Heart left ventricle (tissue), 16 donors: Measurements from ENCODE around the gene MRPL27. TPM values are rescaled to one million over a fixed set of nuclear protein-coding genes. Genes with fewer than 3 reads are reported as not detected.

Experiments
- ATAC-seq, 4 donors: fragments of 200-7000 bp; cut with Tn5 transposase; one replicate each; pipeline ENCODE4 v1.9.1; 2020 to 2022; ENCODE audit warnings: moderate library complexity in 4 of 4, mild to moderate bottlenecking in 3 of 4, moderate number of reproducible peaks in 1 of 4
- DNase-seq, 5 donors: peaks; one replicate each; pipeline ENCODE4 v3.0.0-alpha.2; 2020
- H3K27ac ChIP-seq, 12 donors: fragments of 200-600 bp; sonication (generic) in 4 of 12; one replicate each; pipeline versions ENCODE4 v1.5.0 to v1.8.0; 2016 to 2022; ENCODE audit warnings: mild to moderate bottlenecking in 2 of 12
- H3K27me3 ChIP-seq, 9 donors: fragments of 200-600 bp; sonication (generic) in 2 of 9; one replicate each; pipeline versions ENCODE4 v1.5.1 to v1.8.0; 2016 to 2022; ENCODE audit warnings: mild to moderate bottlenecking in 3 of 9
- H3K36me3 ChIP-seq, 9 donors: fragments of 200-600 bp; sonication (generic) in 2 of 9; one replicate each; pipeline versions ENCODE4 v1.5.0 to v1.8.0; 2018 to 2022; ENCODE audit warnings: mild to moderate bottlenecking in 2 of 9
- H3K4me1 ChIP-seq, 12 donors: fragments of 200-600 bp; sonication (generic) in 4 of 12; one replicate each; pipeline versions ENCODE4 v1.5.0 to v1.8.0; 2016 to 2022; ENCODE audit warnings: mild to moderate bottlenecking in 3 of 12
- H3K4me3 ChIP-seq, 12 donors: fragments of 200-600 bp; sonication (generic) in 4 of 12; one replicate each; pipeline versions ENCODE4 v1.5.0 to v1.8.0; 2017 to 2022; ENCODE audit warnings: mild to moderate bottlenecking in 9 of 12, moderate library complexity in 4 of 12
- H3K9me3 ChIP-seq, 12 donors: fragments of 200-600 bp; sonication (generic) in 4 of 12; one replicate each; pipeline versions ENCODE4 v1.5.0 to v1.8.0; 2016 to 2022; ENCODE audit warnings: mild to moderate bottlenecking in 1 of 12
- POLR2A ChIP-seq, 2 donors: fragments of 450-650 bp; IDR thresholded peaks; one replicate each; pipeline ENCODE4 v1.6.1; 2017; ENCODE audit warnings: antibody characterized with exemption in 2 of 2, mild to moderate bottlenecking in 2 of 2, moderate library complexity in 2 of 2
- WGBS, 4 donors: extraction: QIAGEN DNeasy Blood & Tissue Kit in 2 of 4; methylation state at CpG; one replicate each; pipeline versions ENCODE4 v1.1.5 to v1.1.7; 2013 to 2018; 5-methylcytosine and 5-hydroxymethylcytosine counted together
- intact Hi-C, 10 donors: fragments of 100-400 bp; cut with DNase I; formaldehyde crosslinking; loops; one replicate each; pipeline versions ENCODE4 v1.11.1 to v1.14.2; 2022
- polyA plus RNA-seq, 2 donors: library from polyadenylated mRNA; stranded (reverse); fragments of 200-250 nt; gene quantifications; one replicate each; pipeline ENCODE4 v1.2.3, GENCODE V29; 2013
- total RNA-seq, 9 donors: library from RNA; depleted of rRNA in 2 of 9; stranded (reverse); fragments of >200 nt in 2 of 9; fragmentation: NEBNext Ultra II Directional in 3 of 9; extraction: Animal tissue kit (Norgen Biotek cat#: 25700) in 3 of 9; gene quantifications; one replicate each; pipeline versions ENCODE4 v1.1.0 to v1.2.4, GENCODE V29; 2016 to 2023
- TF ChIP-seq, protein P1 (sequence below), 12 donors: fragments of 200-600 bp; sonication (generic) in 4 of 12; IDR thresholded peaks; one replicate each; pipeline versions ENCODE4 v1.5.0 to v1.8.0; 2018 to 2022; ENCODE audit warnings: antibody characterized with exemption in 12 of 12, mild to moderate bottlenecking in 5 of 12
- donor health status: ischemic (EF 13 %, LVEDD 7.1; RV severe dilation, severe dysfunction).
- donor health status: healthy with polysubstance abuse.
- donor health status: DM: no; HTN: yes; CAD: no.
- donor health status: DM: no; HTN: no; CAD: no.
- donor health status: ischemic (EF 25% LVEDD 6.9; RV normal size, moderate dysfunction).
- donor health status: ischemic (EF 25% LVEDD 5.7; RV mildly dilated, moderate dysfunction).
- donor health status: healthy.
- donor health status: DM: yes; HTN: yes; CAD: no.
- donor health status: ischemic (EF 35%, LVEDD 5.7; RV mildly dilated, moderate dysfunction).
- donor health status: nonischemic (EF 11% LVEDD 7.7; RV severe dilation, severe dysfunction).
- donor health status: DM: yes; HTN: yes; CAD: no.
- donor health status: PGD.
- donor health status: ischemic (EF 29% LVEDD 5.4; RV normal size, mild dysfunction).
- donor health status: nonischemic (EF 23%, LVEDD 6.1; RV moderate dilation, normal function).

Gene MRPL27
- total and polyA plus RNA-seq, 11 donors = 52.9 to 243 (median 74.5) TPM

DNA sequence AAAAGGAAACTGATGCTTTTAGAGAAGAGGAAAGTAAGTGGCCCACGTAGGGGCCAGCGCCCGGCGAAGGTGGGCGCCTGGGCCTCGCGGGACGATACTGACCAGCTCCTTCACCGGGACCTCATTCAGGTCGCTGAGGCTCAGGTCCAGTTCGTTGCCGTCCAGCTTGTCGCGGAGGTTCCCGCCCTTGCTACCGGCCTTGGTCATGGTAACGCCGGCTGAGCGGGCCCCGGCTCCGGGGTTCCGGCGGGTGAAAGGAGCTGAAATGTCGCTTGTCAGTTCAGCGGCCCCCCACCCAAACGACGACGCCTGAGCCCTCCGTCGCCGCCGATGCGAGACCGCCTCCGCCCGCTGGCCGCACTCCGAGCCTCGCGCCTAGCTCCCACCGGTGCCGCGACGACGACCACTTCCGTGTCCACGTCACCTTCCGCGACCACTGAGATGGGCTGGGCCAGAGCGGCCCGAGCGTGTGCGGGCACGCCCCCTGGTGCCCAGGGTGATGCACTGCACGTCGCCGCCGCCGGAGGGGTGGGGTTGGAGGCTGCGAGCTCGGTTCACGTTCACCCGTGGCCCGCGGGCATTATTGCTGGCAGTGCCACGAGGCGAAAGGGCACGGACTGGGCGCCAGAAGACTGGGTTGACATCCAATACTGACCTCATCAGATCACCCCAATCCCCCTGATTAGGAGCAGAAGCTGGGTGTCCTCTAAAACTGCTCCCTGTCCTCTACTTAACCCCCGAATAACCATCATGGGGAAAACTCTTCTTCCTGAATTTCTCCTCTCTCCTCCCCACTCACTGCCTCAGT lies 24.3 kb upstream of the MRPL27 start, which contains the start of gene LRRC59:
LRRC59 (minus strand) TSS at position 413 of the 808 bp plus-strand sequence; CDS start at position 207, 206 bp downstream.
- TF ChIP-seq POLR2A (IDR thresholded peaks at IDR 0.05) = peak in 1 of 2 donors; percentile 77
- TF ChIP-seq, protein P1, sequence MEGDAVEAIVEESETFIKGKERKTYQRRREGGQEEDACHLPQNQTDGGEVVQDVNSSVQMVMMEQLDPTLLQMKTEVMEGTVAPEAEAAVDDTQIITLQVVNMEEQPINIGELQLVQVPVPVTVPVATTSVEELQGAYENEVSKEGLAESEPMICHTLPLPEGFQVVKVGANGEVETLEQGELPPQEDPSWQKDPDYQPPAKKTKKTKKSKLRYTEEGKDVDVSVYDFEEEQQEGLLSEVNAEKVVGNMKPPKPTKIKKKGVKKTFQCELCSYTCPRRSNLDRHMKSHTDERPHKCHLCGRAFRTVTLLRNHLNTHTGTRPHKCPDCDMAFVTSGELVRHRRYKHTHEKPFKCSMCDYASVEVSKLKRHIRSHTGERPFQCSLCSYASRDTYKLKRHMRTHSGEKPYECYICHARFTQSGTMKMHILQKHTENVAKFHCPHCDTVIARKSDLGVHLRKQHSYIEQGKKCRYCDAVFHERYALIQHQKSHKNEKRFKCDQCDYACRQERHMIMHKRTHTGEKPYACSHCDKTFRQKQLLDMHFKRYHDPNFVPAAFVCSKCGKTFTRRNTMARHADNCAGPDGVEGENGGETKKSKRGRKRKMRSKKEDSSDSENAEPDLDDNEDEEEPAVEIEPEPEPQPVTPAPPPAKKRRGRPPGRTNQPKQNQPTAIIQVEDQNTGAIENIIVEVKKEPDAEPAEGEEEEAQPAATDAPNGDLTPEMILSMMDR (IDR thresholded peaks at IDR 0.05) = peak; percentile 94 to 100 (median 98)
- WGBS, 4 donors = 1 to 2% (median 1%) methylated on average over 25 to 70 of the region's 70 CpGs
- intact Hi-C loops = loop anchor here in 1 of 10 donors (5.0 kb wide), 1 partner anchor 80 kb away; the partner anchor contains the start of gene RSAD1

DNA sequence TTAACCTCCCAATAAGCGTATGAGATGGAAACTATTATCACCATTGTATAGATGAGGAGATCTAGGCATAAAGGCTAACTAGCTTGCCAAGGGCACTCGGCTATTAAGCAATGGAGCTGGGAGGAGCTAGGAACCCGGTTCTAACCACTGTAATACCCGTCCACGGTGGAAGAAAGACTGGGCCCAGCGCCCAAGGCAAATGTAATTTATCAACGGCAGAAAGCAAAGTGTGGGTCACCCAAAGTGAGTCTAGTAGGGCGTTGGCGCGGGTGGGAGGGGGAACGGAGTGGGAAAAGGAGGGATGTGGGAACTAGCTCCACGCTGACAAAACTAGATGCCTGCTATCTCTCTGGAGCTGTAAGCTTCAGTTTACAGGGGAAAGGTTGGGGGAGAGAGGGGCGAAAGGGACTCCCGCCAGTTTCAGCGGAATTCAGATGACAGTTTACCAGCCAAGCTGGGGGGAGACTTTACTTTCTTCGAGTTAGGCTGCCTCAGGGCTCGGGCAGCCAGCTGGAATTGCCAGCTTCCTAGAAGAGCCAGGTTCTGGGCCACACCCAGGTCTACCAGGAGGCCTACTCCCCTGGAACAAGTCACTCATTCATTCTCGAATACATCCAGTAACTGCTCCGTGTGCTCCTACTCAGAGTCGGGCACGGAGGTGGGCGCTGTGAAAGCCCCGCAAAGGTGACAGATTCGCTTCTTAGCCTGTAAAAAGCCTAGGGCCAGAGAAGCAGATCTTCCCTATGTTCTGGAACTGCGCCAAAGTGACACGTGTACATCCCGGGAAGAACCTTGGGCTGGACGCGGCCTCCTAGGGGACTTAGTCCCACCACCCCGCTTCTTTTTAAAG lies 23.5 kb upstream of the MRPL27 start:
- TF ChIP-seq, protein P1 (IDR thresholded peaks at IDR 0.05) = no peak
- TF ChIP-seq POLR2A (IDR thresholded peaks at IDR 0.05) = no peak
- Histone ChIP-seq H3K9me3 (no peaks in the 10 kb centered on the region), H3K27ac (peak overlapping the region in 11 of 12 donors; percentile 50 to 89 (median 81)), H3K36me3 (peaks cover 0 to 40% (median 33%) of the 10 kb centered on the region in 9 donors), H3K4me3 (peak overlapping the region; percentile 71 to 99 (median 86)), H3K27me3 (no peaks in the 10 kb centered on the region), H3K4me1 (peaks cover 0 to 29% (median 20%) of the 10 kb centered on the region in 12 donors)
- intact Hi-C loops = loop anchor here in 1 of 10 donors (5.0 kb wide), 1 partner anchor 81 kb away; the partner anchor contains the start of gene RSAD1
- 7 to 10% (median 9%) methylated on average over 29 to 30 of the region's 30 CpGs for WGBS, 4 donors
- peak in 3 of 4 donors; percentile 26 to 53 (median 31) for ATAC-seq
- peak in 2 of 5 donors; percentile 18 to 43 for DNase-seq

More for the DNA sequence above, 24.3 kb upstream of the MRPL27 start, which contains the start of gene LRRC59:
- no peaks in the 10 kb centered on the region for H3K9me3 ChIP-seq
- H3K27ac ChIP-seq = peak within 1 kb of the TSS in 11 of 12 donors; percentile 50 to 89 (median 81)
- DNase-seq (peak; percentile 87 to 96 (median 92)), ATAC-seq (peak; percentile 92 to 98 (median 98))
- peak within 1 kb of the TSS; percentile 71 to 99 (median 86) for H3K4me3 ChIP-seq
- peaks cover 0 to 29% (median 20%) of the 10 kb centered on the region in 12 donors for H3K4me1 ChIP-seq
- H3K36me3 ChIP-seq = peaks cover 0 to 32% (median 25%) of the 10 kb centered on the region in 9 donors
- H3K27me3 ChIP-seq = no peaks in the 10 kb centered on the region

DNA sequence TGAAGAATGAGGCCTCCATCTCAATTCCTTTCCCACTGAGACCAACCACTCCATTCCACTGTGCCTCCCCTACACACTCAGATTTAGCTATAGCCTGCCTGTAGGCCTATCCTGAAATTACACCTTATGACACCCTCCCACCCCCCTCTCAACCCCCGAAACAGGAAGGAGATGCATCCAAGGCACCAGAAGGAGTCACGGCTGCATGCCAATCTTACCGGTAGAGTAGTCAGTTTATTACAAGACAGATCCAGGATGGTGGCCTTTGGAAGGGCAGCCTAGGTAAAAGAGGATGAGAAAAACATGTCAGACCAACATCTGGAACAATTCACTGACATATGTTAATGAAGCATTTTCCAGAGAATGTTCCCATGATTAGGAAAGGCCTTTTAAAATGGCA lies 21.7 kb upstream of the MRPL27 start:
- H3K9me3 ChIP-seq = no peaks in the 10 kb centered on the region
- H3K4me1 ChIP-seq = peaks cover 0 to 29% (median 20%) of the 10 kb centered on the region in 12 donors
- intact Hi-C loops = loop anchor here in 1 of 10 donors (5.0 kb wide), 1 partner anchor 83 kb away; the partner anchor contains the start of gene RSAD1
- no peak overlapping the region for H3K27ac ChIP-seq
- H3K4me3 ChIP-seq = peak overlapping the region in 1 of 12 donors; percentile 99
- no peaks in the 10 kb centered on the region for H3K27me3 ChIP-seq
- TF ChIP-seq POLR2A (IDR thresholded peaks at IDR 0.05) = no peak
- TF ChIP-seq, protein P1 (IDR thresholded peaks at IDR 0.05) = no peak
- DNase-seq (no peak), ATAC-seq (no peak)
- peaks cover 0 to 58% (median 50%) of the 10 kb centered on the region in 9 donors for H3K36me3 ChIP-seq
- 17 to 36% (median 27%) methylated on average over 3 of the region's 3 CpGs for WGBS, 4 donors
